ENCODE results near the gene DCC. TPM values are rescaled to one million over a fixed set of nuclear protein-coding genes. Genes with fewer than 3 reads are reported as not detected.

The DCC gene
- total RNA-seq, 1 donor from 2014 or later = 1.0 TPM

DNA sequence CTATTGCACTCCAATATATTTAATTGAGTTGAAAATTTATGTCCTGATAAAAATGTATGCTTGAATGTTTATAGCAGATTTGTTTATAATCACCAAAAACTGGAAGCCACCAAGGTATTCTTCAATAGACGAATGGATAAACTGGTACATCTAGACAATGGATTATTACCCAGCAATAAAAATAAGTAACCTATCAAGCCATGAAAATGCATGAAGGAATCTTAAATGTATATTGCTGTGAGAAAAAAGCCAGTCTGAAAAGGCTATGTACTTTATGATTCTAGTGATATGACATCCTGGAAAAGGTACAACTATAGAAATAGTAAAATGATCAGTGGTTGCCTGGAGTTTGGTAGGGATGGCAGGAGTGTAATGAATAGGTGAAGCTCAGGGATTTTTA, 580.7 kb downstream of the DCC start:
- no peak overlapping the region for H3K27ac Mint-ChIP-seq
- H3K9me3 Mint-ChIP-seq = no peaks in the 10 kb centered on the region
- no peaks in the 10 kb centered on the region for H3K36me3 Mint-ChIP-seq
- no peak for DNase-seq (ENCODE audit: low spot score in 2 of 2, unreplicated experiment in 2 of 2)
- H3K27me3 Mint-ChIP-seq (ENCODE audit: low read depth) = no peaks in the 10 kb centered on the region
- TF ChIP-seq, protein P1, sequence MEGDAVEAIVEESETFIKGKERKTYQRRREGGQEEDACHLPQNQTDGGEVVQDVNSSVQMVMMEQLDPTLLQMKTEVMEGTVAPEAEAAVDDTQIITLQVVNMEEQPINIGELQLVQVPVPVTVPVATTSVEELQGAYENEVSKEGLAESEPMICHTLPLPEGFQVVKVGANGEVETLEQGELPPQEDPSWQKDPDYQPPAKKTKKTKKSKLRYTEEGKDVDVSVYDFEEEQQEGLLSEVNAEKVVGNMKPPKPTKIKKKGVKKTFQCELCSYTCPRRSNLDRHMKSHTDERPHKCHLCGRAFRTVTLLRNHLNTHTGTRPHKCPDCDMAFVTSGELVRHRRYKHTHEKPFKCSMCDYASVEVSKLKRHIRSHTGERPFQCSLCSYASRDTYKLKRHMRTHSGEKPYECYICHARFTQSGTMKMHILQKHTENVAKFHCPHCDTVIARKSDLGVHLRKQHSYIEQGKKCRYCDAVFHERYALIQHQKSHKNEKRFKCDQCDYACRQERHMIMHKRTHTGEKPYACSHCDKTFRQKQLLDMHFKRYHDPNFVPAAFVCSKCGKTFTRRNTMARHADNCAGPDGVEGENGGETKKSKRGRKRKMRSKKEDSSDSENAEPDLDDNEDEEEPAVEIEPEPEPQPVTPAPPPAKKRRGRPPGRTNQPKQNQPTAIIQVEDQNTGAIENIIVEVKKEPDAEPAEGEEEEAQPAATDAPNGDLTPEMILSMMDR (IDR thresholded peaks at IDR 0.05; ENCODE audit: unreplicated experiment) = no peak
- no peak overlapping the region for H3K4me3 Mint-ChIP-seq
- no peaks in the 10 kb centered on the region for H3K4me1 Mint-ChIP-seq

DNA sequence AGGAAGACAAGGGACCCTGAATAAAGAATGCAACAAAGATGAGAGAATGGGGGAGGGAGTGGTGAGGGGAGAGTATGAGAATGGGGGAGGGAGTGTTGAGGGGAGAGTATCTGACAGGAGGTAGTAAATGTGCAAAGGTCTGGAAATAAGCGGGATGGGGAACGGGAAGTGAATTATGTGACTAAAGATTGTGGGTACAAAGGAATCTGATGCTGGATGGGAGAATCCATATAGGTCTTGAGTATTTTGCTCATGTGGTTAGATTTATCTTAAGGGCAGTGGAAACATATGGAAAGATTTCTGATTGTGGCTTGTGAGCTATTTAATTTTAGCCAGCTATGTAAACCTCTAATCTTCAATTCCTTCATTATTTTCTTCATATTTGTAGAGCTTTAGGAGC, 593.4 kb downstream of the DCC start:
- Mint-ChIP-seq H3K27me3 (ENCODE audit: low read depth) (no peaks in the 10 kb centered on the region), H3K9me3 (no peaks in the 10 kb centered on the region), H3K27ac (no peak overlapping the region), H3K4me3 (no peak overlapping the region), H3K4me1 (no peaks in the 10 kb centered on the region), H3K36me3 (no peaks in the 10 kb centered on the region)
- TF ChIP-seq, protein P1 (IDR thresholded peaks at IDR 0.05; ENCODE audit: unreplicated experiment) = no peak
- DNase-seq (ENCODE audit: low spot score in 2 of 2, unreplicated experiment in 2 of 2) = no peak

DNA sequence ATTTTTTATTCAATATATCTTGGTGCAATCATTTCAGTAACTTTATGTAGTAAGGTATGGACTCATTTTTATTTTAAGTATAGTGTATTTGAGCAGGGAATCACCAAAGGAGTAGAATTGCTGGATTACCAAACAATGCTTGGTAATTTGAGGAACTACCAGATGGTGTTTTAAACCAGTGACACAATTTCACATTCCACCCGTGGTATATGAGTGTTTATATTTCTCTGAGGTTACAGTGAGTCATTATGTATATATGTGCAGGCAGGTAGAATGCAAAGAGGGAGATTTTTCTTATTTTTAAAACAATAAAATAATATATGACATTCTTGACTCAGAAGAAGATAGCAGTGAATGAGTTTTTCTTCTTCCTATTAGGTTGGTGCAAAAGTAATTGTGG, 596.9 kb downstream of the DCC start:
- no peaks in the 10 kb centered on the region for H3K4me1 Mint-ChIP-seq
- H3K27me3 Mint-ChIP-seq (ENCODE audit: low read depth) = no peaks in the 10 kb centered on the region
- H3K9me3 Mint-ChIP-seq = no peaks in the 10 kb centered on the region
- DNase-seq (ENCODE audit: low spot score in 2 of 2, unreplicated experiment in 2 of 2) = no peak
- no peaks in the 10 kb centered on the region for H3K36me3 Mint-ChIP-seq
- TF ChIP-seq, protein P1 (IDR thresholded peaks at IDR 0.05; ENCODE audit: unreplicated experiment) = no peak
- no peak overlapping the region for H3K27ac Mint-ChIP-seq
- no peak overlapping the region for H3K4me3 Mint-ChIP-seq

DNA sequence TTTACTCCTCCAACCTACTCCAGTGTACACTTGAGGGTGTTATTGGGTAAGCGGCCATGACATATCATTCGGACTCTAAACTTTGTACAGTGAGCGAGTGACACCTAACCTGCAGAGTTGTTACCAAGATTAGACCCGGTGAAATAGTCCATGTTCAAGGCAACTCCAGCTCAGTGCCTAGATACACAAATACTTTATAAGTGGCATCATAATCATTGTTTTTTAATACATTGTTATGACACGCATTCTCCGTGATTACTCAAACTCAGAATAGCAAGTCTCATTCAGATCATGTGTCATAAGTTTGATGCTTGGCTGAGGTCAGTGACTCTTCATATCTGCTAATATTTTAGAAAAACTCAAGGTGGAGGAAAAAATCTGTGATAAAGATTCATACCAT, 597.8 kb downstream of the DCC start:
- no peaks in the 10 kb centered on the region for H3K36me3 Mint-ChIP-seq
- H3K27me3 Mint-ChIP-seq (ENCODE audit: low read depth) = no peaks in the 10 kb centered on the region
- no peak overlapping the region for H3K4me3 Mint-ChIP-seq
- DNase-seq (ENCODE audit: low spot score in 2 of 2, unreplicated experiment in 2 of 2) = no peak
- H3K27ac Mint-ChIP-seq = no peak overlapping the region
- H3K9me3 Mint-ChIP-seq = no peaks in the 10 kb centered on the region
- no peaks in the 10 kb centered on the region for H3K4me1 Mint-ChIP-seq
- TF ChIP-seq, protein P1 (IDR thresholded peaks at IDR 0.05; ENCODE audit: unreplicated experiment) = no peak

DNA sequence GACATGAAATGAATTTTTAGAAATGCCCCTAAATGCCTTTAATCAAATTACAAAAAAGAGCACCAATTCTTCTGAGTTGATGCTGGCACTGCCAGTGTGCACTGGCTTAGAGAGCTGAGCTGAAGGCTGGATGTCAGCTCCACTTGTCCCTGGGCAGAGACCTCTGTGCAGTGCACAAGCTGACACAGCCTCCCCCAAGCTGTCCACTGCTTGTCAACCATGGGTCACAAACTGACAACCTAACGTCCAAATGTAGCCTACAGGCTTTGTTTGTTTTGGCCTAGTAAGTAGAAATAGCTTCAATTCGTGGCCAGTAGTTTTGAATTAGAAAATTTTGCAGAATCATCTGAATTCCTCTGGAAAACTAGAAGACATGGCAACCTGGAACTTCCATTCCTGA, 605.6 kb downstream of the DCC start:
- Mint-ChIP-seq H3K27me3 (ENCODE audit: low read depth) (no peaks in the 10 kb centered on the region), H3K4me1 (no peaks in the 10 kb centered on the region), H3K27ac (no peak overlapping the region), H3K36me3 (no peaks in the 10 kb centered on the region), H3K4me3 (no peak overlapping the region), H3K9me3 (no peaks in the 10 kb centered on the region)
- DNase-seq (ENCODE audit: low spot score in 2 of 2, unreplicated experiment in 2 of 2) = no peak
- TF ChIP-seq, protein P1 (IDR thresholded peaks at IDR 0.05; ENCODE audit: unreplicated experiment) = no peak

DNA sequence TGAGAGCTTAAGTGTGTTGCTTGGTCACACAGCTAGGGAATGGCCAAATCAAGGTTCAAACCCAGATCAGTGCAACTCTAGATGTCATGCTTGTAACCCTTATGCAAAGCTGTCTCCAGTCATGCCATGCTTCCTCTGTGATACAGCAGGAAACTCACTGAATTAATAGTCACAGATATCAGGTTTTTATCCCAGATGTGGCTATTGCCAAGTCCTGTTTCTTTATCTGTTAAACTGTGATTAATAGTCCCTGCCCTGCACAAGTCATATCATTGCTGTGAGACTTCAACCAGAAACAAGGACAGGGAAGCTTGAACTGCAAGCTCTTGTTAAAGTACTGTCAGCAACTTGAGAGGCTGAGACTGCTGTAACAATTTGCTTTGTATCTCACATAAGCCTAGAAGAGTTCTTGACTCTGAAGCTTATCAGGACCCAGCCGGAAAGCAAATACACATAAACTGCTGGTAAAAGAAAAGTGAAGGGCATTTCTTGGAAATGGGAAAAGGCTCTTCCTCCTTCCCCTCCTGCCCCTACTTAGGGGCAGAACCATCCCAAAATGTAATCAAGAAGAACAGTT, 609.0 kb downstream of the DCC start:
- Mint-ChIP-seq H3K4me1 (peaks cover 7% of the 10 kb centered on the region), H3K9me3 (no peaks in the 10 kb centered on the region), H3K4me3 (no peak overlapping the region), H3K36me3 (no peaks in the 10 kb centered on the region), H3K27ac (no peak overlapping the region), H3K27me3 (ENCODE audit: low read depth) (no peaks in the 10 kb centered on the region)
- no peak for DNase-seq (ENCODE audit: low spot score in 2 of 2, unreplicated experiment in 2 of 2)
- TF ChIP-seq, protein P1 (IDR thresholded peaks at IDR 0.05; ENCODE audit: unreplicated experiment) = no peak
